Neural cell (in vitro differentiated cells): ENCODE measurements around the gene COL4A4.

ENCODE experiments used
- CTCF ChIP-seq: fragments of 450-650 bp; IDR thresholded peaks from 2 replicates; pipeline ENCODE4 v1.5.1; 2014; ENCODE audit warnings: antibody characterized with exemption, mild to moderate bottlenecking, moderate library complexity; ENCODE audit not compliant: poor library complexity, severe bottlenecking
- EP300 ChIP-seq: fragments of 450-650 bp; conservative IDR thresholded peaks from 2 replicates; pipeline ENCODE4 v1.6.1; 2014; ENCODE audit warnings: antibody characterized with exemption, mild to moderate bottlenecking, moderate library complexity; ENCODE audit not compliant: poor library complexity, severe bottlenecking
- EZH2 ChIP-seq: fragments of 200-600, 300-800 bp; shearing (Covaris generic), sonication (generic); IDR thresholded peaks from 2 replicates; pipeline ENCODE4 v1.6.1; 2014; ENCODE audit warnings: antibody characterized with exemption, low read length, borderline replicate concordance, mild to moderate bottlenecking; ENCODE audit not compliant: insufficient read depth, poor library complexity, severe bottlenecking
- MXI1 ChIP-seq: fragments of 450-650 bp; conservative IDR thresholded peaks from 2 replicates; pipeline ENCODE4 v1.6.1; 2014; ENCODE audit warnings: antibody characterized with exemption, mild to moderate bottlenecking; ENCODE audit not compliant: poor library complexity, severe bottlenecking
- POLR2AphosphoS5 ChIP-seq: IDR thresholded peaks from 2 replicates; pipeline ENCODE4 v1.6.1; 2012
- RAD21 ChIP-seq: fragments of 450-650 bp; conservative IDR thresholded peaks from 2 replicates; pipeline ENCODE4 v1.6.1; 2014; ENCODE audit warnings: antibody characterized with exemption, mild to moderate bottlenecking, moderate library complexity
- REST ChIP-seq: IDR thresholded peaks from 2 replicates; pipeline ENCODE4 v1.6.1; 2012; ENCODE audit warnings: borderline replicate concordance
- SMC3 ChIP-seq: fragments of 450-650 bp; conservative IDR thresholded peaks from 2 replicates; pipeline ENCODE4 v1.6.1; 2014; ENCODE audit warnings: antibody characterized with exemption, mild to moderate bottlenecking, moderate library complexity; ENCODE audit not compliant: poor library complexity

- TF ChIP-seq CTCF (no peak), POLR2AphosphoS5 (no peak), MXI1 (no peak), SMC3 (no peak), REST (no peak), RAD21 (no peak), EZH2 (no peak), EP300 (no peak)
These were observed 128.2 kb downstream of the COL4A4 start for GRCh38 chr2:227035711-227036367.
